GM12874 (cell line): Measurements from ENCODE around the gene IQCH.

Experiments used
- TF ChIP-seq, protein P1 (sequence below): IDR thresholded peaks from 2 replicates; pipeline ENCODE4 v1.5.1; 2011; ENCODE audit warnings: low read depth, mild to moderate bottlenecking, control low read depth, low read length, moderate library complexity; ENCODE audit not compliant: insufficient read depth

The IQCH gene

DNA sequence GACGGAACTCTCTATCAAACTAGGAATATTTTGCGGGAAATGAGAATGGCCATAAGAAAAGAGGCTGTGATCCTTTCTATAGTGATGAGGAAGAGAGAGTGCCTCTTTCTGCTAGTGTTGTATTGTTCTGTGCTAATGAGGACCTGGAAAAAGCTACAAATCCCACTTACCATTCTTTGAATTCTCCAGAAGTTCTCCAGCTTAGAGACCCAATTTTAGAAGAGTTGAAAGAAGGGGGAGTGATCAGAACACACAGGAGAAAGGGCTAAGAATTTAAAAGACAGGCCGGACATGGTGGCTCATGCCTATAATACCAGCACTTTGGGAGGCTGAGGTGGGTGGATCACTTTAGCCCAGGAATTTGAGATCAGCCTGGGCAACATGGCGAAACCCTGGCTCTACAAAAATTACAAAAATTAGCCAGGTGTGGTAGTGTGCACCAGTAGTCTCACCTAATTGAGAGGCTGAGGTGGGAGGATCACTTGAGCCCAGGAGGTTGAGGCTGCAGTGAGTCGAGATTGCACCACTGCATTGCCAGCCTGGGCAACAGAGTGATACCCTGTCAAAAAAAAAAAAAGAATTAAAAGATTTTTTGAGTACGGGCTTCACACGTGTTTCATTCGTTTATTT lies 126.9 kb downstream of the IQCH start:
- TF ChIP-seq, protein P1, sequence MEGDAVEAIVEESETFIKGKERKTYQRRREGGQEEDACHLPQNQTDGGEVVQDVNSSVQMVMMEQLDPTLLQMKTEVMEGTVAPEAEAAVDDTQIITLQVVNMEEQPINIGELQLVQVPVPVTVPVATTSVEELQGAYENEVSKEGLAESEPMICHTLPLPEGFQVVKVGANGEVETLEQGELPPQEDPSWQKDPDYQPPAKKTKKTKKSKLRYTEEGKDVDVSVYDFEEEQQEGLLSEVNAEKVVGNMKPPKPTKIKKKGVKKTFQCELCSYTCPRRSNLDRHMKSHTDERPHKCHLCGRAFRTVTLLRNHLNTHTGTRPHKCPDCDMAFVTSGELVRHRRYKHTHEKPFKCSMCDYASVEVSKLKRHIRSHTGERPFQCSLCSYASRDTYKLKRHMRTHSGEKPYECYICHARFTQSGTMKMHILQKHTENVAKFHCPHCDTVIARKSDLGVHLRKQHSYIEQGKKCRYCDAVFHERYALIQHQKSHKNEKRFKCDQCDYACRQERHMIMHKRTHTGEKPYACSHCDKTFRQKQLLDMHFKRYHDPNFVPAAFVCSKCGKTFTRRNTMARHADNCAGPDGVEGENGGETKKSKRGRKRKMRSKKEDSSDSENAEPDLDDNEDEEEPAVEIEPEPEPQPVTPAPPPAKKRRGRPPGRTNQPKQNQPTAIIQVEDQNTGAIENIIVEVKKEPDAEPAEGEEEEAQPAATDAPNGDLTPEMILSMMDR: no peak

DNA sequence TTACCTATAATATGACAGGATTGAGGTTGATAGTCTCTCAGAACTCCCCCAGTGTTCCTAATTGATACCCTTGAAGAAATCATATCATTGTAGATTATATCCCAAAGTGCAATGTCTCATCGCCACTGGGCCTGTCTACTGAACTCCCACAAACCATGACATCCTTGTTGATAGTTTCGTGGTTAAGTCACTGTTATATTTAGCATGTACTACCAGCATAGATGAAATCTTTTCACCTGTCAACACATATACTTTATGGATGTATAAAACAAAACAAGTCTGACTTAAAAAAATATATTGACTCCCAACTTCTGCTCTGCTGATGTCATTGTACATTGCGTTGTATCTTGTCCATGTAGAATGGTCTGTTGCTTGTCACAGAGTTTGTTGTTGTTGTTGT lies 128.1 kb downstream of the IQCH start:
- TF ChIP-seq, protein P1: no peak

DNA sequence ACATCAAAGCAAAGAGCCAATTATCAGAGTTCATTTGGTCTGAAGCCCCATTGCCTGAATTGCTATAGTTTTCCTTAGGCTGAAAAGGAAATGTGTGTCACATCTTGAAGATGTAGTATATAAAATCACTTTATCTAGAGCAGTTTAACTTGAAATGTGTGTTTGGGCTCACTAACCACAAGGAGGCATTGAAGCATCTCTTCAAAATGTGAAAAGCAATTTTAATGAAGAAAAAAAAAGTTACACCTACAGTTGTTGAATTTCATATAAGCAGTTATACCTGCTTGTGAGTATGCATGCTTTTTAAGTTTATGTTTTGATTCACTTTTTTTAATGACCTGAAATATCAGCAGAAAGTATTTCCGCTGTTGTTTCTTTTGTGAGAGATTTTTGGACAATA lies 129.3 kb downstream of the IQCH start:
- TF ChIP-seq, protein P1: no peak

DNA sequence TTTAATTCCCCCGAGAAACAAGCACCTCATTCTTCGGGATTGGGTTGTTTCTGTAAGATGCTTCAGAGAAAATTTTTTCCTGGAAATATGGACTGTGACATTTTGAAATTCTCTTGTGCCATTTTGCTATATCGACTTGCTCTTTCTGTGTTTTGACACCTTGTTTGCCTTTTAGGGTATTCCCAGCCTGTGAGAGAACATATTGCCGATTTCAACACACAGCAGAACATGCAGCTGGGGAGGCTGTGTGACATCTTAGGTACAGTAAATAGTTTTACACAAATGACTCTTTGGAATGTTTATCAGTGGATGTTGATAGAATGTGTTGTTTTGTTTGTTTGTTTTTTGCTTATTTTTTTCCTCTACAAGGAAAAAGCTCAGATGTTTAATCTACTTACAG lies 130.2 kb downstream of the IQCH start:
- TF ChIP-seq, protein P1: no peak

- TF ChIP-seq, protein P1: no peak
These were observed 131.4 kb downstream of the IQCH start for GRCh38 chr15:67385971-67386370.

GRCh38 chr15:67386947-67387346 lies 132.4 kb downstream of the IQCH start:
- TF ChIP-seq, protein P1: no peak

DNA sequence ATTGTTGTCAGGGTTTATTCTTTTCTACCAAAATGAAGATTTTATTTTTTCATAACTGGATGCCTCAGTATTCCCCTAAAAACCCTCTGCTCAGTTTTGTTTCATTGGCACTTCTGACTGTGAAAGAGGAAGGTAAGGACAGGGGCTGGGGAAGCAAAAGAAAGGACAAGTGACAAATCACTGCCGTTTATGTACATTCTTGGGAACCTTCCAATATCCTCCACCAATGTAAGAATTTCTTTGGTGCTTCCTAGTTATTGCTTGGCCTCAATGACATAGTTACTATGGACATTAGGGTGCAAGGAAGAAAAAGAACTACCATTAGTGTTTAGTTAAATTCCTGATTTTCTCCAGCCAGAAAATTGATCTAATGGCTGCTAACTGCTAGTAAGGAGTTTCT lies 135.4 kb downstream of the IQCH start:
- TF ChIP-seq, protein P1: no peak
